HL-60 (cell line): ENCODE data around the gene WTAP.

Experiments used
- DNase-seq, 2 experiments: peaks; one replicate each; pipeline ENCODE4 v3.0.0-alpha.2; 2010 to 2020; ENCODE audit warnings: low read depth in 1 of 2, low spot score in 1 of 2
- H3K27ac ChIP-seq: fragments of 250-450 bp; sonication (Bioruptor Pico); replicated peaks from 2 replicates; pipeline ENCODE4 v1.5.1; 2020; ENCODE audit warnings: mild to moderate bottlenecking, moderate library complexity
- H3K27me3 ChIP-seq: fragments of 250-450 bp; sonication (Bioruptor Pico); 2 replicates; pipeline ENCODE4 v1.5.1; 2021; ENCODE audit warnings: mild to moderate bottlenecking, moderate library complexity; ENCODE audit not compliant: insufficient read depth, poor library complexity, severe bottlenecking
- H3K4me3 ChIP-seq: replicated peaks from 2 replicates; pipeline ENCODE4 v1.5.1; 2011; ENCODE audit warnings: mild to moderate bottlenecking, control low read depth, low read length; ENCODE audit not compliant: insufficient read depth
- GABPA ChIP-seq: IDR thresholded peaks from 2 replicates; pipeline ENCODE4 v1.6.1; 2012; ENCODE audit warnings: low read depth
- POLR2AphosphoS5 ChIP-seq: IDR thresholded peaks from 2 replicates; pipeline ENCODE4 v1.6.1; 2012; ENCODE audit warnings: low read depth
- SPI1 ChIP-seq: IDR thresholded peaks from 2 replicates; pipeline ENCODE4 v1.6.1; 2012; ENCODE audit warnings: low read depth, mild to moderate bottlenecking, borderline replicate concordance
- TF ChIP-seq, protein P1 (sequence below): IDR thresholded peaks from one replicate; pipeline ENCODE4 v1.5.1; 2011; ENCODE audit warnings: low read length, control low read depth, inconsistent platforms; ENCODE audit not compliant: insufficient read depth
- TF ChIP-seq, protein P2 (sequence below): IDR thresholded peaks from 2 replicates; pipeline ENCODE4 v1.6.1; 2012; ENCODE audit warnings: low read depth; ENCODE audit not compliant: insufficient replicate concordance

WTAP gene

DNA sequence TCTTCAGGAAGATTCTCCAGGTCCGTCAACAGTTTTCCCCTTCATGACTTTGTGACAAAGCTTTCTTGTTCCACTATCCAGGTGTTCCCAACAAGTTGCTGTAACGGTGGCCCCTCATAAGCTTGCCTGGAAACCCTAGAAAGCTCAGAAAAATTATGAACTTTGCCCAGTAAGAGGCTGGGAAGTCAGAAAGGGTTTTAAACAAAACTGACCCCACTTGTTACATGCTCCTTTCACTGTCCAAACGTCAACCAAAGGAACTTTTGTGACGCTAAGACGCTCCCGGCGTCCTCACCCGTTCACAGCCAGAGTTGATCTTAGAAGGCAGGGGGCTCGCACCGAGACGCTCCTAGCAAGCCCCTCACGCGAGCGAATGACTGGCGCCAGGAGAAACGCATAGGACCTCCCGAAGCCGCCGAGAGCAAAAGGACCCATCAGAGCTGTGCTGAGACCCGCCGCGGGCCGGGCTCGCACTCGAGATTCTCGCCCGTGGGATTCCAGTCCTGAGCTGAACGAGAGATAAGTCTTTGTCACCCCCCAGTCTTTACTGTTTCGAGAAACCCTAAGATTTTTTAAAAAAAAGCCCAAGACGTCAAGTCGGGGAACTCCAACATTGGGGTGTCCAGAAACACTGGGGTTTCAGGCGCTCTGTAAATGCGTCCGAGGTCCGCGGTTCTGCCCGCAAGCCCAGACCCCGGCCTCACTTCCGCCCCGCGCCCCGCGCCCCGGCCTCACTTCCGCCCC, 34.0 kb downstream of the WTAP start:
- DNase-seq, result peak in 1 of 2 experiments; percentile 18

DNA sequence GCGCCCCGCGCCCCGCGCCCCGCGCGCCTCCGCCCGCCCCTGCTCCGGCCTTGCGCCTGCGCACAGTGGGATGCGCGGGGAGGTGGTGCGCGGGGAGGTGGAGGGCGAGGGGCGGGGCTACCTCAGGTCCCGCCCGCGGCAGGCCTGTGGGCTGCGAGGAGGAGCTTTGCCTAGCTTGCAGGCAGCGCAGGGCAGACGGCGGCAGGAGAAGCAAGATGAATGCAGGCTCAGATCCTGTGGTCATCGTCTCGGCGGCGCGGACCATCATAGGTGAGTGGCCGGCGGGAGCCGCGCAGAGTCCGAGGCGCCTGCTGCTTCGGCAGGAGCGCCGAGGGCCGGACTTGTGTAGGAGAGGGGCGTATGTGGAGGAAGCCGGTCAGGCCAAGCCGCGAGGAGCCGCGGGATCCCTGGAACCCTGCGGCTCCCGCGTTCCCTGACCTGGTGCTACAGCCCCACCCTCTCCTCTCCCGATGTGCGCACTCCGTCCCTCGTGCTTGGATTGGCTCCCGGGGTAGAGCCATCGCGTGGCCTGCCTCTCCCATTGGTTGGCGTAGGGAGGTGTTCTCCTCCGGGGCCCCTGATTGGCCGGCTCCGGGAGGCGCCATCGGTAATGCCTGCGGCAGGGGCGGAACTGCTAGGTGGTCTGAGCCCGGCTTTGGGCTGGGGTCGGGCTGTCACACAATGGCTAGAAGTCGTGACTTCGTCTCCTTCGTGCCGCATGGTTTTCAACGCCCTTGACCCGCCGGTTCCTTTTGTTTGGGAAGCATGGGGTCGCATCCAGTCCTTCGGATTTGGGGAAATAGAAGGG, 34.8 kb downstream of the WTAP start, which contains the start of gene ACAT2:
ACAT2 (plus strand) TSS at position 173 of the 808 bp plus-strand sequence; CDS start at position 216, 43 bp downstream.
- peak; percentile 90 to 98 for DNase-seq
- TF ChIP-seq SPI1, result no peak; the same call in 1 of the 2 replicates
- TF ChIP-seq, protein P1, sequence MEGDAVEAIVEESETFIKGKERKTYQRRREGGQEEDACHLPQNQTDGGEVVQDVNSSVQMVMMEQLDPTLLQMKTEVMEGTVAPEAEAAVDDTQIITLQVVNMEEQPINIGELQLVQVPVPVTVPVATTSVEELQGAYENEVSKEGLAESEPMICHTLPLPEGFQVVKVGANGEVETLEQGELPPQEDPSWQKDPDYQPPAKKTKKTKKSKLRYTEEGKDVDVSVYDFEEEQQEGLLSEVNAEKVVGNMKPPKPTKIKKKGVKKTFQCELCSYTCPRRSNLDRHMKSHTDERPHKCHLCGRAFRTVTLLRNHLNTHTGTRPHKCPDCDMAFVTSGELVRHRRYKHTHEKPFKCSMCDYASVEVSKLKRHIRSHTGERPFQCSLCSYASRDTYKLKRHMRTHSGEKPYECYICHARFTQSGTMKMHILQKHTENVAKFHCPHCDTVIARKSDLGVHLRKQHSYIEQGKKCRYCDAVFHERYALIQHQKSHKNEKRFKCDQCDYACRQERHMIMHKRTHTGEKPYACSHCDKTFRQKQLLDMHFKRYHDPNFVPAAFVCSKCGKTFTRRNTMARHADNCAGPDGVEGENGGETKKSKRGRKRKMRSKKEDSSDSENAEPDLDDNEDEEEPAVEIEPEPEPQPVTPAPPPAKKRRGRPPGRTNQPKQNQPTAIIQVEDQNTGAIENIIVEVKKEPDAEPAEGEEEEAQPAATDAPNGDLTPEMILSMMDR, result no peak
- TF ChIP-seq POLR2AphosphoS5, result peak; percentile 75
- no peak for TF ChIP-seq GABPA
- TF ChIP-seq, protein P2, sequence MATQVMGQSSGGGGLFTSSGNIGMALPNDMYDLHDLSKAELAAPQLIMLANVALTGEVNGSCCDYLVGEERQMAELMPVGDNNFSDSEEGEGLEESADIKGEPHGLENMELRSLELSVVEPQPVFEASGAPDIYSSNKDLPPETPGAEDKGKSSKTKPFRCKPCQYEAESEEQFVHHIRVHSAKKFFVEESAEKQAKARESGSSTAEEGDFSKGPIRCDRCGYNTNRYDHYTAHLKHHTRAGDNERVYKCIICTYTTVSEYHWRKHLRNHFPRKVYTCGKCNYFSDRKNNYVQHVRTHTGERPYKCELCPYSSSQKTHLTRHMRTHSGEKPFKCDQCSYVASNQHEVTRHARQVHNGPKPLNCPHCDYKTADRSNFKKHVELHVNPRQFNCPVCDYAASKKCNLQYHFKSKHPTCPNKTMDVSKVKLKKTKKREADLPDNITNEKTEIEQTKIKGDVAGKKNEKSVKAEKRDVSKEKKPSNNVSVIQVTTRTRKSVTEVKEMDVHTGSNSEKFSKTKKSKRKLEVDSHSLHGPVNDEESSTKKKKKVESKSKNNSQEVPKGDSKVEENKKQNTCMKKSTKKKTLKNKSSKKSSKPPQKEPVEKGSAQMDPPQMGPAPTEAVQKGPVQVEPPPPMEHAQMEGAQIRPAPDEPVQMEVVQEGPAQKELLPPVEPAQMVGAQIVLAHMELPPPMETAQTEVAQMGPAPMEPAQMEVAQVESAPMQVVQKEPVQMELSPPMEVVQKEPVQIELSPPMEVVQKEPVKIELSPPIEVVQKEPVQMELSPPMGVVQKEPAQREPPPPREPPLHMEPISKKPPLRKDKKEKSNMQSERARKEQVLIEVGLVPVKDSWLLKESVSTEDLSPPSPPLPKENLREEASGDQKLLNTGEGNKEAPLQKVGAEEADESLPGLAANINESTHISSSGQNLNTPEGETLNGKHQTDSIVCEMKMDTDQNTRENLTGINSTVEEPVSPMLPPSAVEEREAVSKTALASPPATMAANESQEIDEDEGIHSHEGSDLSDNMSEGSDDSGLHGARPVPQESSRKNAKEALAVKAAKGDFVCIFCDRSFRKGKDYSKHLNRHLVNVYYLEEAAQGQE, result peak; percentile 32
- no peaks in the 10 kb centered on the region for H3K27me3 ChIP-seq
- peak within 1 kb of the TSS; percentile 94 for H3K4me3 ChIP-seq
- peak within 1 kb of the TSS; percentile 96 for H3K27ac ChIP-seq

More for the DNA sequence above, 34.0 kb downstream of the WTAP start:
- TF ChIP-seq SPI1 (peak; percentile 2; the same call in 1 of the 2 replicates), GABPA (peak; percentile 30; the same call in 1 of the 2 replicates)
- TF ChIP-seq, protein P2, result no peak
- Histone ChIP-seq H3K27me3 (no peaks in the 10 kb centered on the region), H3K4me3 (peak overlapping the region; percentile 94), H3K27ac (peak overlapping the region; percentile 96)

DNA sequence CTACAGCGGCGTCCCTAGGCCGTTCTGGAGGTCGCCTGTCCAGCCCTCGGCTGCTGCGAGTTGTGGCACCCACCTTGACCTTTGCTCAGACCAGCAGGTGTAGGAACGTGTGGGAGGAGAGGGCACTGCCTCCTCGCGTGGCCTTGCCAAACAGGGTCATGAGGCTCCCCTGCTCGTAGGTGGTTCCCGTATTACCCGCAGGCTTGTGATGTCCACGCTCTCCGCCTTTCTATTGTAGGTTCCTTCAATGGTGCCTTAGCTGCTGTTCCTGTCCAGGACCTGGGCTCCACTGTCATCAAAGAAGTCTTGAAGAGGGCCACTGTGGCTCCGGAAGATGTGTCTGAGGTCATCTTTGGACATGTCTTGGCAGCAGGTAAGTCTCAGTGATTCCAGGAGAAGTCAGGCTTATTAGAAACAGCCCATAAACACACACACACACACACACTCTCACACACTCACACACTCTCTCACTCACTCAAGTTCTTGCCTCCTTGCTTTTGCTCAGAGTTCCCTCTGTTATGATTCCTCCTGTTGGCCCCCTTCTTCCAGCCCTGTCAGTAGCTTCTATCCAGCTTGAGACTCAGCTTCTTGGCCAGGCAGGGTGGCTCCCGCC, 35.5 kb downstream of the WTAP start:
- TF ChIP-seq POLR2AphosphoS5, result no peak
- TF ChIP-seq, protein P2, result no peak
- TF ChIP-seq GABPA, result no peak
- TF ChIP-seq, protein P1, result no peak
- TF ChIP-seq SPI1, result no peak
- peak overlapping the region; percentile 94 for H3K4me3 ChIP-seq
- DNase-seq, result peak in 1 of 2 experiments; percentile 53
- no peaks in the 10 kb centered on the region for H3K27me3 ChIP-seq
- peak overlapping the region; percentile 96 for H3K27ac ChIP-seq
